Activated naive CD4-positive, alpha-beta T cell treated with anti-CD3 and anti-CD28 coated beads, Interleukin-2, amount 50 U/mL, for 24 hours (primary cell): Measurements from ENCODE around the gene CLDN16.

Experiments
- H3K27ac Mint-ChIP-seq: one replicate; pipeline ENCODE4 v1.8.0; 2021; ENCODE audit warnings: mild to moderate bottlenecking, mixed read lengths
- H3K27me3 Mint-ChIP-seq: one replicate; pipeline ENCODE4 v1.8.0; 2021; ENCODE audit warnings: mixed read lengths
- H3K36me3 Mint-ChIP-seq: one replicate; pipeline ENCODE4 v1.8.0; 2021; ENCODE audit warnings: mixed read lengths
- H3K4me1 Mint-ChIP-seq: one replicate; pipeline ENCODE4 v1.8.0; 2021; ENCODE audit warnings: mixed read lengths
- H3K4me3 Mint-ChIP-seq: one replicate; pipeline ENCODE4 v1.8.0; 2021; ENCODE audit warnings: mild to moderate bottlenecking, mixed read lengths
- H3K9me3 Mint-ChIP-seq: one replicate; pipeline ENCODE4 v1.8.0; 2021; ENCODE audit warnings: mixed read lengths

Gene CLDN16

GRCh38 chr3:190369668-190370295 lies 18.2 kb upstream of the CLDN16 start:
- no peak overlapping the region for H3K4me3 Mint-ChIP-seq
- H3K4me1 Mint-ChIP-seq, result no peaks in the 10 kb centered on the region
- no peaks in the 10 kb centered on the region for H3K36me3 Mint-ChIP-seq
- no peak overlapping the region for H3K27ac Mint-ChIP-seq
- H3K27me3 Mint-ChIP-seq, result peaks cover 1% of the 10 kb centered on the region
- no peaks in the 10 kb centered on the region for H3K9me3 Mint-ChIP-seq

DNA sequence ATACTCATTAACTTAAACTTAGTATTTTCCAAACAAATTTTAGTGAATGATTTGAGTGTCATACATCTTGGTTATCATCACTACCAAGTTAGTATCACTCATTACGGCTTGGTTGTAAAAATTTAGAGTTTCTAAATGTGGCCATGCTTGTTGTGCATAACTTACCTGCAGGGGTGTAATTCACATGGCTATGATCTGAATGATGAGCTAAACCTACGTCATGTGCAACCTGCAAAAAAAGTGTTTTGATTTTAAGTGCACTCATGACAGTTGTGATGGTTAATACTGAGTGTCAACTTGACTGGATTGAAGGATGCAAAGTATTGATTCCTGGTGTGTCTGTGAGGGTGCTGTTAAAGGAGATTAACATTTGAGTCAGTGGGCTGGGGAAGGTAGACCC lies 17.6 kb upstream of the CLDN16 start:
- H3K4me3 Mint-ChIP-seq, result no peak overlapping the region
- H3K27me3 Mint-ChIP-seq, result peaks cover 1% of the 10 kb centered on the region
- H3K36me3 Mint-ChIP-seq, result no peaks in the 10 kb centered on the region
- H3K4me1 Mint-ChIP-seq, result no peaks in the 10 kb centered on the region
- no peaks in the 10 kb centered on the region for H3K9me3 Mint-ChIP-seq
- no peak overlapping the region for H3K27ac Mint-ChIP-seq

DNA sequence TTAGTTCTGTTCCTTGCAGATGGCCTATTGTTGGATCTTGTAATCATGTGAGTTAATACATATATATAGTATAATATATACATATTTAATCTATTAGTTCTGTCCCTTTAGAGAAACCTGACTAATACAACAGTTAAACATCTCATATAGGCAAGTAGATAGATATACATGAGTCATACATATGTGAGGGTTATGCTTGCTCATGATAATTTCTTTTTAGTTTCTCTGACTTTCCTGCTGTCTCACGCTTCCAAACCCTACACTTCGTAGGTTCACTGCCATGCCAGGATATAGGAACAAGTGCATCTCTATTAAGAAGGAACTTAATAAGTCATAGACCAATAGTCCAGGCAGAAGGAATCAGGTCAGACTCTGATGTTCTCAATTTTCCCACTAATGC lies 16.8 kb upstream of the CLDN16 start:
- Mint-ChIP-seq H3K27ac (no peak overlapping the region), H3K9me3 (no peaks in the 10 kb centered on the region), H3K4me1 (no peaks in the 10 kb centered on the region), H3K27me3 (peaks cover 1% of the 10 kb centered on the region), H3K36me3 (no peaks in the 10 kb centered on the region), H3K4me3 (no peak overlapping the region)

DNA sequence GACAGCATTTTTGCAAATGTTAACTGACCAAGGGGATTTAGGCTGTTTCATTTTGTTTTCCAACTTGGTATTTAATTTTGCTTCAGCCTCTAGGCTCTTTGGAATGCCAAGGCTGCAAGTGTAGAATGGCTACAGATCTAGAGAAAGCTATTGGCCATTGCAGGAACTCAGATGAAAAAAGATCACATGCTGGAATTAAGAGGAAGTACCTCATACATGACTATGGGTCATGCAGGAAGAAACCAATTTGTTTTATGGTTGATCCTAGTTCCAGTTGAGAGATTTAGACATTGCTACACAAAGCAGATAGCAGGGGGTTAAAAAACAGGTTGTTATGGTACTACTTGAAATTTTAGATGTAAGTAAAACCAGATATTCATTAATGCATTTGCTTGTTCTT lies 12.7 kb upstream of the CLDN16 start:
- Mint-ChIP-seq H3K9me3 (peaks cover 4% of the 10 kb centered on the region), H3K27ac (no peak overlapping the region), H3K4me3 (no peak overlapping the region), H3K36me3 (no peaks in the 10 kb centered on the region), H3K4me1 (no peaks in the 10 kb centered on the region), H3K27me3 (peaks cover 8% of the 10 kb centered on the region)

GRCh38 chr3:190375671-190376070 lies 12.3 kb upstream of the CLDN16 start:
- no peak overlapping the region for H3K4me3 Mint-ChIP-seq
- H3K27ac Mint-ChIP-seq, result no peak overlapping the region
- no peaks in the 10 kb centered on the region for H3K4me1 Mint-ChIP-seq
- peaks cover 5% of the 10 kb centered on the region for H3K9me3 Mint-ChIP-seq
- H3K36me3 Mint-ChIP-seq, result no peaks in the 10 kb centered on the region
- H3K27me3 Mint-ChIP-seq, result peaks cover 7% of the 10 kb centered on the region

DNA sequence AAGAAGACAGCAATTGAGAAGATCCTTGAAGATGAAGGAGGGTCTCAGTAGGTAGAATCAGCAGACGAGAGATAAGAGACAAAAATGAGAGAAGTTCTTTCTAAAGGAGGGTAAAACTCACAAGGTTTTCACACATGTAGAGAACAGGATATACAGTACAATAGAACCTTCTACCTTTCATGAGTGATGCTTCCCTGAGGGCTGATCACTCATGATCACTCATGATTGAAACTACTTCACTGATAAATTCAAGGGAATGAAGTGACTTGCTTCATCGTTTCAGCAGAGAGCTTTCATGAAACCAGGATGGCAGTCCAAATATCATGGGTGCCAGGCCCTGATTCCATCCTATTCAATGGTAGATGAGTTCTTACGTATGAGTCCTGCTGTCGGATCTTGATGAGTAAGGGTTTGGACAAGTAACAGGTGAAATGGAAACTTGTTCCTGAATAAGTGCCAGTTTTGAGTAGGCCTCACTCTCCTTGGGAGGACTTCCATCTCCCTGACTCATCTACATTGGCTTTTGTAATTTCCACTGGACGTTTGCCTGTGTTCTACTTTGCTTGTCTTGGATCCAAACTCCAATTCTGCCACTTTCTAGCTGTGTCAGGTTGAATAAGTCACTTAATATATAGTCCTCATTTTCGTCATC lies 9.6 kb upstream of the CLDN16 start:
- H3K4me1 Mint-ChIP-seq, result no peaks in the 10 kb centered on the region
- no peaks in the 10 kb centered on the region for H3K36me3 Mint-ChIP-seq
- H3K27ac Mint-ChIP-seq, result no peak overlapping the region
- peaks cover 5% of the 10 kb centered on the region for H3K9me3 Mint-ChIP-seq
- no peak overlapping the region for H3K4me3 Mint-ChIP-seq
- H3K27me3 Mint-ChIP-seq, result peaks cover 7% of the 10 kb centered on the region

DNA sequence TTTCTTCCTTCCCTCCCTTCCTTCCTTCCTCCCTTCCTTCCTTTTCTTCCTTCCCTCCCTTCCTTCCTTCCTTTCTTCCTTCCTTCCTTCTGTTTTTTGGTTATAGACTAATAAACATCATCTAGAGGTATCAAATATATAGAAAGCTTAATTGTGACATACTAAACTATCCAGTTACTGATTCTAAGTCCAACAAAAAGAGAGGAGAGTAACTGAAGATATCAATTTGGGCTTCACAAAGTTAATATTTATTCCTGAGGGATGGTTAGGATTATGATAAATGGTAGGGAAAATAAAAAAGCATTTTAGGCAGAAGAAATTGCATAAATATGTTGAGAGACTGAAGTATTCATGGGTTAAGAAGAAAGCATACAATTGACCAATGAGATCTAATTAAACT lies 7.8 kb upstream of the CLDN16 start:
- Mint-ChIP-seq H3K4me1 (no peaks in the 10 kb centered on the region), H3K27me3 (peaks cover 7% of the 10 kb centered on the region), H3K27ac (no peak overlapping the region), H3K4me3 (no peak overlapping the region), H3K36me3 (no peaks in the 10 kb centered on the region), H3K9me3 (peaks cover 5% of the 10 kb centered on the region)

GRCh38 chr3:190381441-190381840 lies 6.5 kb upstream of the CLDN16 start:
- no peak overlapping the region for H3K27ac Mint-ChIP-seq
- H3K9me3 Mint-ChIP-seq, result peaks cover 5% of the 10 kb centered on the region
- H3K36me3 Mint-ChIP-seq, result no peaks in the 10 kb centered on the region
- no peaks in the 10 kb centered on the region for H3K4me1 Mint-ChIP-seq
- H3K4me3 Mint-ChIP-seq, result no peak overlapping the region
- H3K27me3 Mint-ChIP-seq, result peaks cover 5% of the 10 kb centered on the region

GRCh38 chr3:190382082-190382481 lies 5.9 kb upstream of the CLDN16 start:
- Mint-ChIP-seq H3K9me3 (peaks cover 5% of the 10 kb centered on the region), H3K27ac (peak overlapping the region; percentile 0), H3K36me3 (no peaks in the 10 kb centered on the region), H3K27me3 (peaks cover 2% of the 10 kb centered on the region), H3K4me3 (no peak overlapping the region), H3K4me1 (no peaks in the 10 kb centered on the region)

DNA sequence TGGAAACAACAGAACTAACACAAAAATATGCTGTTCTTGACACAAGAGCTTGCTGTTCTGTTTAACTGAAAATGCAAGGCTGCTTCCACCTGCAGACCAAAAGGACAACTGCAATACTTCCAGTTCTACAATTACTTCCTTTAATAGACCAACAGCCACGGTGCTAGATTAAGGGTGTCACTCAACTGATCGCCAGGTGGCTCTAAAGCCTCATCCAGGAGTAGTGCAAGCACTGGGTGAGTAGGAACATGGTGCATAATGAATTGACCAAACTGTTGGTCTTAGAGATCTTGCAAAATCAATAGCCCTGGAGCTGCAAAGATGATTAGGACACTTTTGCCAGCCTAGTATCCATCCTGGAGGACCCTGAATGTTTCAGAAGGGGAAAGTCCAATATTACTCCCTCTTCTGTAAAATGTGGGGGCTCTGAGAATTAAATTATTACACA lies 3.6 kb upstream of the CLDN16 start:
- H3K27ac Mint-ChIP-seq, result no peak overlapping the region
- H3K27me3 Mint-ChIP-seq, result peaks cover 4% of the 10 kb centered on the region
- no peak overlapping the region for H3K4me3 Mint-ChIP-seq
- peaks cover 5% of the 10 kb centered on the region for H3K9me3 Mint-ChIP-seq
- no peaks in the 10 kb centered on the region for H3K36me3 Mint-ChIP-seq
- H3K4me1 Mint-ChIP-seq, result no peaks in the 10 kb centered on the region

DNA sequence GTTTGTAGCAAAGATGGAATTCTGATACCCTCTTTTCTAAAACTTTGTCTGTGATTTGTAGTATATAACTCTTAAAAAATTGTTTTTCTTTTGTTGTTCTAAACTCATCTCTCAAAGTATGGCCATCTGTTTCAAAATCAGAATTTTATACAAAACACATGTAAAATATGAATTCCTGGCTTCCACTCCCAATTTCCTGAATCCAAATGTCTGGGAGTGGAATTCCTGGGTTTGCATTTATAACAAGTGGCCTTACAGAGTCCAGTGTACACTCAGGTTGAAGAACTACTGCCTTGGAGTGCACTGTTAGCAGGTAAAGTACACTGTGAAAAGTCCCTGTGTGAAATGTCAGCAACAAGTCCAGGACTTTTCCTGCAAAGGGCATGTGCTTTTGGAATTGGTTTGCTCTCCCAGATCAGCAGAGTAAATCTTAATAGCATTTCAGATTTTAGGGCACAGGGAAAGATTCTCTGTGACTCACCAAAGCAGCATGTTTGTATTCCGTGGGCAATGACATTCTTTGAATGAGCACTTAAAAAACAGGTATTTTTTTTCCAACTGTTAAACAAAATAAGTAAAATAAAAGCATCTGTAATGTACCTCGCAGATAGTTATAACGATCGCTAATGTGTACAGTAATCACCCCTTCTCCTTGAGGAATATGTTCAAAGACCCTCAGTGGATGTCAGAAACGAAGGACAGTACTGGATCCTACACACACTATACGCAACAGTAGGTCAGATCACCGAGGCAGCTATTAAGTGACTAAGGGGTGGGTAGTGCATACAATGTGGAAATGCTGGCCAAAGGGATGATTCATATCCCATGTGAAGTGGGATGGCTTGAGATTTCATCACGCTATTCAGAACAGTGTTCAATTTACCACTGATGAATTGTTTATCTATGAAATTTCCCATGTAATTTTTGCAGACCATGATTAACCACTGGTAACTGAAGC lies 2.0 kb upstream of the CLDN16 start:
- no peaks in the 10 kb centered on the region for H3K4me1 Mint-ChIP-seq
- H3K27me3 Mint-ChIP-seq, result peaks cover 3% of the 10 kb centered on the region
- no peak overlapping the region for H3K27ac Mint-ChIP-seq

DNA sequence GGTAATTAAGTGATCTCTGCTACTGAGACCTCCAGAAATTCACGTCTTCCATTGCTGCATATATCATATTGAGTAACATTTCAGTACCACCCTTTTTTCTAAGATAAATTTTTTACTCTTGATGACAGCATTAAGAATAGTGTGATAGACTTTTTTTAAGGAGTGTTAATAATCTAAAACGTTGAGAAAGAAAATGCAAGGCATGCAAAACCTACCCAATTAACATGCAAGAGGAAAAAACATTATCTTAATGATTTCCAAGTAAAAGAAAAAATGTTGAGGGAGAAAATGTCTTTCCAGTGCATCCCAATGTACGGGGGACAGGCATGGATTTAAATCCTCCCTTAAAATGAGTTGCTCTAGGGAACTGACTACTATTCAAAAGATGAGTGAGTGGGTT lies 740 bp downstream of the CLDN16 start:
- H3K27me3 Mint-ChIP-seq, result peaks cover 3% of the 10 kb centered on the region
- no peaks in the 10 kb centered on the region for H3K9me3 Mint-ChIP-seq
- H3K27ac Mint-ChIP-seq, result no peak overlapping the region
- no peak overlapping the region for H3K4me3 Mint-ChIP-seq
- H3K36me3 Mint-ChIP-seq, result no peaks in the 10 kb centered on the region
- H3K4me1 Mint-ChIP-seq, result no peaks in the 10 kb centered on the region

More for the DNA sequence above, 2.0 kb upstream of the CLDN16 start:
- Mint-ChIP-seq H3K4me3 (no peak overlapping the region), H3K9me3 (no peaks in the 10 kb centered on the region), H3K36me3 (no peaks in the 10 kb centered on the region)

- H3K4me1 Mint-ChIP-seq, result no peaks in the 10 kb centered on the region
- no peaks in the 10 kb centered on the region for H3K36me3 Mint-ChIP-seq
- H3K4me3 Mint-ChIP-seq, result no peak overlapping the region
- no peak overlapping the region for H3K27ac Mint-ChIP-seq
- H3K27me3 Mint-ChIP-seq, result peaks cover 3% of the 10 kb centered on the region
- no peaks in the 10 kb centered on the region for H3K9me3 Mint-ChIP-seq
Measured at GRCh38 chr3:190396001-190396400, 8.0 kb downstream of the CLDN16 start.

DNA sequence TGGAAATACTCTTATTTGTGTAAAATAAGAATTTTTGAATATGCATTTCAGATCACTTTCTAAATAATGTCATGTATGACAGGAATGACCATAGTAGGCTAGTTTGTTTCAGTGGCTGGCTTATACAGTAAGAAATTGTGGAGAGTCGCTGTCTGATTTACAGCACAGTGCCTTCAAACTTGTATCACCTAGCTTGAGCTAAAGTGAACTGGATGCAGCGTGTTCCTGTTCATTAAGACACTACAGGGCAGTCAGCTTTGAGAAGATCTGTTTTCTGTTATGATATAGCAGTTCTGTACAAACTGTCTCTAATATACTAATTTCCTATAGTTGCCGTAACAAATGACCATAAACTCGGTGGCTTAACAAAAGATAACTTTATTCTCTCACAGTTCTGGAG lies 9.9 kb downstream of the CLDN16 start:
- Mint-ChIP-seq H3K4me3 (no peak overlapping the region), H3K36me3 (no peaks in the 10 kb centered on the region), H3K27me3 (peaks cover 3% of the 10 kb centered on the region), H3K4me1 (no peaks in the 10 kb centered on the region), H3K9me3 (no peaks in the 10 kb centered on the region), H3K27ac (no peak overlapping the region)

DNA sequence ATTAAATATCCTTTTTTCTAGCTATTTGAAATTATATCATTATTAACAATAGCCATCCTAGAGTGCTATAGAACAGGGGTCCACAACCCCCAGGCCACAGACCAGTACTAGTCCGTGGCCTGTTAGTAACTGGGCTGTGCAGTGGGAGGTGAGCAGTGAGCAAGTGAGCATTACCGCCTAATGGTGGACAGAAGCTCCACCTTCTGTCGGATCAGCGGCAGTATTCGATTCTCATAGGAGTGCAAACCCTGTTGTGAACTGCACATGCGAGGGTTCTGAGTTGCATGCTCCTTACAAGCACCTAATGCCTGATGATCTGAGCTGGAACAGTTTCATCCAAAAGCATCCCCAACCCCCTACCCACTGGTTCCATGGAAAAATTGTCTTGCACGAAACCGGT lies 11.7 kb downstream of the CLDN16 start:
- Mint-ChIP-seq H3K36me3 (no peaks in the 10 kb centered on the region), H3K27me3 (peaks cover 5% of the 10 kb centered on the region), H3K27ac (no peak overlapping the region), H3K9me3 (no peaks in the 10 kb centered on the region), H3K4me1 (no peaks in the 10 kb centered on the region), H3K4me3 (no peak overlapping the region)

- Mint-ChIP-seq H3K36me3 (no peaks in the 10 kb centered on the region), H3K27ac (no peak overlapping the region), H3K9me3 (no peaks in the 10 kb centered on the region), H3K27me3 (peaks cover 5% of the 10 kb centered on the region), H3K4me3 (no peak overlapping the region), H3K4me1 (no peaks in the 10 kb centered on the region)
Measured at GRCh38 chr3:190401963-190402362, 14.0 kb downstream of the CLDN16 start.
